IMR-90 (cell line): ENCODE results near the gene NUBP1. TPM values are rescaled to one million over a fixed set of nuclear protein-coding genes. Genes with fewer than 3 reads are reported as not detected.

Experiments
- RFX5 ChIP-seq: IDR thresholded peaks from 2 replicates; pipeline ENCODE4 v1.8.0; 2012; ENCODE audit warnings: low read depth, mild to moderate bottlenecking, low read length, moderate library complexity
- microRNA-seq, 2 experiments: library from miRNA; stranded (forward) in 1 of 2; unstranded in 1 of 2; fragments of 10-50 nt in 1 of 2; fragments of <30 nt in 1 of 2; gene quantifications in 1 of 2; microRNA quantifications in 1 of 2; one replicate each; pipeline versions ENCODE3 to v1.1.0; 2013 to 2020; ENCODE audit not compliant: insufficient read depth in 1 of 2, insufficient read length in 1 of 2, unreplicated experiment in 1 of 2
- polyA plus RNA-seq, 3 experiments: library from polyadenylated mRNA; depleted of rRNA; stranded (reverse); fragments of >200 nt; gene quantifications; 2 replicates each; pipeline ENCODE4 v1.2.3, GENCODE V29; 2012; ENCODE audit warnings: low replicate concordance in 1 of 3
- small RNA-seq, 5 experiments: library from RNA; depleted of rRNA; stranded (forward); fragments of <200 nt; gene quantifications; one replicate each; pipeline ENCODE3, GENCODE V24; 2012
- total RNA-seq: library from RNA; depleted of rRNA; stranded (reverse); fragments of >200 nt; gene quantifications from 2 replicates; pipeline ENCODE4 v1.2.3, GENCODE V29; 2012; rRNA removed

The NUBP1 gene
- total and polyA plus RNA-seq, 2 of the 4 experiments (the other 2 are of a cell fraction): 28.0 to 31.5 TPM

DNA sequence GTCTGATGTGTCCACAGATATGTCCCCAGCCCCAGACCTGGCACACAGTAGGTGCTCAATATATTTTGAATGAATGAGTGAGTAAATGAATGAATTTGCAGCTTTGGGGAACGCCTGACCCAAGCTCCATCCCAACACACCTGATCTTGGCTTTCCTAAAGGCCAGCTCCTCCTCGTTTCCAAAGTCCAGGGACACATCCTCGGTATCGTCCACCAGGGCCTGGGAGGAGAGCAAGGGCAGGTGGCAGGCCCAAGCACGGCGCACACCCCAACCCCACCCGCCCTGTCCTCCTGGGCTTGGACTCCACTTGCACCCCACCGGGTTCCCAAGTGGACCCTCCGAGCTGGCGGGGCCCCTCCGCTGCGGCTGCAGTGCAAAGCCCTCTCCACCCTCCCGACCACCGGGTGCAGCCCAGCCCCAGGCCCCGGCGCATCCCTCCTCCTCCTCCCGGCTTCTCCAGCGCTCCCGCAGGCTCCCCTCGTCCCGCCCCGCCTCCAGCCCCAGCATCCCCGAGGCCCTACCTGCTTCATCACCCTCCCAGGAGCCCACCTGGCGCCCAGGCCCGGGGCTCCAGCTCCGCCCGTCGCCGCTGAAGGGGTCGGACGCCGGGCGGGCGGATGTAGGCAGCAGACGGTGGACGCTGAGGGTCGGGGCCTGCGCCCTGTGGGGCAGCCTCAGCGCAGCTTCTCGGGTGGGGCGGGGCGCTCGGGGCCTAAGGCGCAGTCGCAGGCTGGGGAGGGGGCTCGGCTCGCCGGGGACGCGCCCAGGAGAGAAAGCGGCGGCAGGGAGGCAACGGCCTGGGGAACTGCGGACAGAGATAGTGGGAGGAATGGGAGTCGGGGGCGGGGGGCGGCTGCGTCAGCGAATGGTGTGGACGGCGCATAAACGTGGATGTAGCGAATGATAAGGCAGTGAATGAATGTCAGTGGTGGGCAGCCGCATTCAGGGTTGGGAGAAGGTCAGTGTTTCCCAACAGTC, 74.6 kb downstream of the NUBP1 start, which contains the start of gene TVP23A (continued):
- TF ChIP-seq RFX5: no peak

Small RNA genes lying within 50 kb of the gene (microRNA-seq; reads per million reads assigned to microRNA genes)
- not detected for gene MTND4LP24 (ENCODE audit: insufficient read depth, insufficient read length)
- not detected for gene MTND6P33 (ENCODE audit: insufficient read depth, insufficient read length)

Small RNA genes lying within 50 kb of the gene (small RNA-seq; reads per million reads assigned to genes)
- gene MTND4LP24 (0 reads per million in 5 experiments), gene MTND6P33 (0 to 0.08 (median 0) reads per million in 5 experiments)

Other genes with a start within 250 kb of the NUBP1 start
- 17.8 and 18.3 TPM in 2 replicates for gene EMP2, start 163.2 kb upstream of the NUBP1 start, total RNA-seq
- 13.8 and 16.3 TPM in 2 replicates for gene EMP2, start 163.2 kb upstream of the NUBP1 start, polyA plus RNA-seq (2012; rRNA removed)
- not detected in 2 replicates for gene TEKT5, start 48.9 kb upstream of the NUBP1 start, total RNA-seq
- gene TEKT5, start 48.9 kb upstream of the NUBP1 start, polyA plus RNA-seq (2012; rRNA removed): 0.17 and 0.26 TPM in 2 replicates
- not detected in 2 replicates for gene TVP23A, start 75.0 kb downstream of the NUBP1 start, total RNA-seq
- gene TVP23A, start 75.0 kb downstream of the NUBP1 start, polyA plus RNA-seq (2012; rRNA removed): not detected in 2 replicates
- gene CIITA, start 133.4 kb downstream of the NUBP1 start, total RNA-seq: not detected in 2 replicates
- 0.04 and 0.10 TPM in 2 replicates for gene CIITA, start 133.4 kb downstream of the NUBP1 start, polyA plus RNA-seq (2012; rRNA removed)
- 43.7 and 44.4 TPM in 2 replicates for gene DEXI, start 198.6 kb downstream of the NUBP1 start, total RNA-seq
- 62.5 and 63.6 TPM in 2 replicates for gene DEXI, start 198.6 kb downstream of the NUBP1 start, polyA plus RNA-seq (2012; rRNA removed)
- gene CLEC16A, start 200.7 kb downstream of the NUBP1 start, total RNA-seq: 16.5 and 18.3 TPM in 2 replicates
- 15.4 and 15.9 TPM in 2 replicates for gene CLEC16A, start 200.7 kb downstream of the NUBP1 start, polyA plus RNA-seq (2012; rRNA removed)